ENCODE data around the gene UCMA.

- TF ChIP-seq FOXM1 (IDR thresholded peaks at IDR 0.05; ENCODE audit: borderline replicate concordance, low read depth) (no peak), TAF1 (IDR thresholded peaks at IDR 0.05; ENCODE audit: low read depth) (no peak), USF1 (IDR thresholded peaks at IDR 0.05) (no peak), NFIC (IDR thresholded peaks at IDR 0.05) (no peak), MAX (IDR thresholded peaks at IDR 0.05) (no peak), CREB1 (IDR thresholded peaks at IDR 0.05; ENCODE audit: low read depth) (no peak), CEBPB (IDR thresholded peaks at IDR 0.05) (no peak)
Observed at GRCh38 chr10:13184730-13185514, 49.3 kb downstream of the UCMA start.
